HG03378 (cell line): ENCODE measurements around the gene CAVIN3.

ENCODE experiments used
- ATAC-seq: cut with Tn5 transposase; IDR thresholded peaks from one replicate; pipeline ENCODE4 v1.9.1; 2021; ENCODE audit warnings: mild to moderate bottlenecking, moderate library complexity; ENCODE audit not compliant: unreplicated experiment

Gene CAVIN3, protein sequence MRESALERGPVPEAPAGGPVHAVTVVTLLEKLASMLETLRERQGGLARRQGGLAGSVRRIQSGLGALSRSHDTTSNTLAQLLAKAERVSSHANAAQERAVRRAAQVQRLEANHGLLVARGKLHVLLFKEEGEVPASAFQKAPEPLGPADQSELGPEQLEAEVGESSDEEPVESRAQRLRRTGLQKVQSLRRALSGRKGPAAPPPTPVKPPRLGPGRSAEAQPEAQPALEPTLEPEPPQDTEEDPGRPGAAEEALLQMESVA

DNA sequence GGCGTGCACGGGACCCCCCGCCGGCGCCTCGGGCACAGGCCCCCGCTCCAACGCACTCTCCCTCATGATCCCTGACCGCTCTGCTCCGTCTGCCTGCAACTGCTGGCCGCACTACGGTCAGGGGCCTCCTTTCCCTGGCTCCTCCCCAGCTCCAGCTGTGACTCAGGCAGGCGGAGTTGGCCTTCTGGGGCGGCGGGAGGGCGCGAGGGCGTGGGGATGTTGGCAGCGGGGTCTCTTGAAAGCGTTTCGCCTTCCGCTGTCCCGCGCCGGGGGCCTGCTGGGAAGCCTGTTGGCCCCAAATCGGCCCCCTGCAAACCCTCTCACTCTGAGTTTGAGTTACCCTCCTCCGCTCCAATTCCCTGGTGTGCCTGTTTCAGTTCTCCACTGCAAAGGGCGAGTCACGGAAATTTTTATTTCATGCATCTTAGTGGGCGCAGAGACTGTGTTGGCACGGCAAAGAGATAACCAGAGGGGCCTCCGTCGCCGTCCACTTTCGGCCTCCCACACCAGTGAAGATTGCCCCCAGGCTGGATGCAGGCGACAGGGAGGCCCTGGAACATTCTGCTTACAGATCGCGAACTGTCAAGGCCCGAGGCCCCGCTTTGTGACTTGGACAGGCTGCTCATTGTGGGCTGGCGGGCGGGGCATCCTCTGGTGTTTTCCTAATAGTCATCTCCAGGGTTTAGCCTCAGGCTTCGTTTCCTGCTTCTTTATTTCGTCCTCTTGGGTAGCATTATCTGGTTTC is at the start of gene CAVIN3:
CAVIN3 (minus strand) TSS at position 91 of the 745 bp plus-strand sequence; CDS start at position 66, 25 bp downstream.
- no peak for ATAC-seq

GRCh38 chr11:6365659-6366058 is 45.4 kb upstream of the CAVIN3 start:
- ATAC-seq = no peak

GRCh38 chr11:6362873-6363678 is 42.8 kb upstream of the CAVIN3 start:
- no peak for ATAC-seq

DNA sequence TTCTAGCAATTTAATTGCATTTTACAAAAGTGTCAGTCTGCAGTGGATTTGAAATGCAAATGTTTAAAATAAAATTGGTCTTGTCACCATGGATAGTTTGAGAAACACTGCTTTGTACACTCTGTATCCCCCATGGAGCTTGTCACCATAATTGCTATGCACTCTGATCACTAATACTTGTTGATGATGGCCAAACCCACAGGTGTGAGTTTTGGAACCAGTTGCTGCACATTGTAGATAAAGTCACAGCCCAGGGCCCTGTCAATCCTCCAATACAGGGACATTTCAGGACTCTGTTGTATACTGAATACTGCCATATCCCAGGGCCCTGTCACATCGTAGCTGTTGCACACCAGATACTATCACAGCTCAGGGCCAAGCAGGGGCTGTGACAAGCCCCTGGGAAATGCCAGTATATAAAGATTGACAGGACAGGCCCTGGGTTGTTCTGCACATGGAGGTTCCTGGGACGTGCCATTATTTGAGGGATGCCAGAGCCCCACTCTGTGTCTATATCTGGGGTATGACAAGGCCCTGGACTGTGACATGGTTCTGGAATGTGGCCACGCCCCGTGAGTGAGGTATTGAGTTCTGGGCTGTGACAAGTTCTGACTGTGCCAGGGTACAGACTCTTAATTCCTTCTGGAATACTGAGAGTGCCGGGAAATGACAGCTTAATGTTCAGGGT is 42.0 kb upstream of the CAVIN3 start:
- ATAC-seq = no peak

- ATAC-seq = no peak
Measured at GRCh38 chr11:6360183-6360582, 39.9 kb upstream of the CAVIN3 start.

GRCh38 chr11:6357222-6357621 is 36.9 kb upstream of the CAVIN3 start:
- ATAC-seq = no peak

DNA sequence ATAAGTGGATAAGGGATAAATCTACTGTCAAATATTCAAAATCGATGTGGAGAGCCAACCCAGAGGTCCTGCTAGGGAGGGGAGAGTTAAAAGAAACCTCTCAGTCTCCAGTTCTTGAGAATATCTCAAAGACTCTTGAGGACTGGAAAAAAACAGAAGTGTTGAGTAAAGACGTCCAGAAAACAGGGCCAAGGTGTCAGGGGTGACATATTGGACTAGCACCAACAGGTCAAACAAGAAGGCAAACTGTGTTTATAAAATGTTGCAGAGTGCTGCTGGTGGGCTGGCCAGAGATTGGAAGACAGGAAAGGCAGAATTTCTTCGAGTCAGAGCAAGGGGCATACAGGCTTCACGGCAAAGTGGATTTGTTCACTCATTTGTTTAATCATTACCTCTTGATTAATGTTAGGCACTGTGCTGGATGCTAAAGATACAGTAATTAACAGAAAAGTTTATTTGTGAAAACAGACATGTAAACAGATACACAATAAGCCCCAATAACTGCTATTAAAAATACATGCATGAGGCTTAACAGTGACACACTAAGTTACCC is 36.3 kb upstream of the CAVIN3 start:
- no peak for ATAC-seq

- ATAC-seq = no peak
Measured at GRCh38 chr11:6354651-6355485, 34.6 kb upstream of the CAVIN3 start.

- ATAC-seq = peak; percentile 71
Measured at GRCh38 chr11:6353367-6353987, 33.2 kb upstream of the CAVIN3 start.

DNA sequence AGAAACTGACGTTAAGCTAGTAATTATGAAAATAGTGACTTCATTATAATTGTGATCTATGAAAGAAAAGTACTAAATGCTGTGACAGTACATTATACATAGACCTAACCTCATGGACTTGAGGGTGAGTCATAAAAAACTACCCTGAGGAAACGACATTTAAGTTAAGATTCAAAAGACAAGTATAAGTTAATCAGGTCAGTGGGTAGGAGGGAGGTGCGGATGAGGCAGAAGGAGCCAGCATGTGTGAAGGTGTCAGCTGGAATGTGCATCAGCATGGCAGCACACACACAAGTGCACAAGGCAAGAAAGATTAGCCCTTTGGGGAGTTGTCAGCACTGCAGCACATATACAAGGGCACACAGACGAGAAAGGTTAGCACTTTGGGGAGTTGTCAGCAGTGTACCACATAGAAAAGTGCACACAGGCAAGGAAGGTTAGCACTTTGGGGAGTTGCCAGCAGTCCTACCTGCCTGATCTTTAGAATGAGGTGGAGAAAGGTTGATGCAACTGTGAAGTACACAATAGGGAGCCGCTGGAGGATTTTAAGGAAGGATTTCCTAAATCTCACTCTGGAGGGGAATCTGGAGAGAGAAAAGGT is 31.6 kb upstream of the CAVIN3 start:
- ATAC-seq = no peak

GRCh38 chr11:6350486-6350885 is 30.2 kb upstream of the CAVIN3 start:
- ATAC-seq = no peak

DNA sequence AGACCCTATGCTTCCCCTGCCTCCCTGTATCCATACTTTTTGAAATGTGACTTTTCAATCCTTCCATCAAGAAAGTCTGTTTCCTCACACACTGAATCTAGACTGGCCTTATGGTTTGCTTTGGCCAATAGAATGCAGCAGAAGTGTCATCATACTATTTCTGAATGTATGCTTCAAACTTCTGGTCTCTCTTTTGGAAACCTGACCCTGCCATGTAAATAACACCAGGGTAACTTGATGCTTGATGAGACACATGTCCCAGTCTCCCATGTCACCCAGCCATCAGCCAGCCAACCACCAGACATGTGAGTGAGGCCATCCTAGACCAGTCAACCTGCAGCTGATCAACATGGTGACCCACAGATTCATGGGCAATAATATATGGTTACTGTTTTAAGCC is 29.7 kb upstream of the CAVIN3 start:
- no peak for ATAC-seq

DNA sequence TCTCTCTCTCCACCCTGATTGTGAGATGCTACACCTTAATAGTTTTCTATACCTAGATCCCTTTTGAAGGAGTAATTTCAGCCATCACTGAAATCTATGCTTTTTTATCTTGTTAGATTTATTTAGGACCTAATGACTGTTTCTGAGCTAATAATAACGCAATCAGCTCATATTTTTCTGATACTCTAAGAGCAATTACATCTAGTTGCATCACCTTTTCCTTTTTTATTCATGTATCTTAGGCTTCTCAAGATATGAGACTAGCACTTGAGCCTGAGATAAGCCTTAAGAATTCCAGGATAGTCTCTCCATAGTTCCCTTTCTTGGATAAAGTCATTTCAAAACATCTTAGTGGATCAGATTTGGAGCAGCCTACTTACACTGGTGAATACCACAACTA is 25.1 kb upstream of the CAVIN3 start:
- ATAC-seq = no peak

DNA sequence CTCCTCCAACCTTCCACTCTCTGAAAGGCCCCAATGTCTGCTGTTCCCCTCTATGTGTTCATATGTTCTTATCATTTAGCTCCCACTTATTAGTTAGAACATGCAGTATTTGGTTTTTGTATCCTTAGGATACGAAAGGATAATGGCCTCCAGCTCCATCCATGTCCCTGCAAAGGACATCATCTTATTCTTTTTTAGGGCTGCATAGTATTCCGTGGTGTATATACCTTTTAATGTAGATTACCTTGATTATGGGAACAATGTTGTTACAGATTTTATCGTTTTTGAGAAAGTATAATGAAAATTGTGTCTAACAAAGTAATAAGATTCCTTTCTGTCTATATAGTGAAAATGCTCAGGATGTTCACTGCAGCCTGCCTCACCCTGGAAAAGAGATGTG is 16.0 kb upstream of the CAVIN3 start:
- no peak for ATAC-seq

GRCh38 chr11:6334806-6335205 is 14.5 kb upstream of the CAVIN3 start:
- ATAC-seq = no peak

GRCh38 chr11:6333095-6333494 is 12.8 kb upstream of the CAVIN3 start:
- no peak for ATAC-seq

GRCh38 chr11:6332066-6332465 is 11.8 kb upstream of the CAVIN3 start:
- ATAC-seq = no peak

- no peak for ATAC-seq
Measured at GRCh38 chr11:6328321-6328720, 8.0 kb upstream of the CAVIN3 start.

GRCh38 chr11:6327806-6328205 is 7.5 kb upstream of the CAVIN3 start:
- no peak for ATAC-seq
